ENCODE data around the gene ACTR2.

GRCh38 chr2:65296971-65297370, 69.3 kb downstream of the ACTR2 start:
- TF ChIP-seq POLR2A (IDR thresholded peaks at IDR 0.05), result no peak
- TF ChIP-seq, protein P1, sequence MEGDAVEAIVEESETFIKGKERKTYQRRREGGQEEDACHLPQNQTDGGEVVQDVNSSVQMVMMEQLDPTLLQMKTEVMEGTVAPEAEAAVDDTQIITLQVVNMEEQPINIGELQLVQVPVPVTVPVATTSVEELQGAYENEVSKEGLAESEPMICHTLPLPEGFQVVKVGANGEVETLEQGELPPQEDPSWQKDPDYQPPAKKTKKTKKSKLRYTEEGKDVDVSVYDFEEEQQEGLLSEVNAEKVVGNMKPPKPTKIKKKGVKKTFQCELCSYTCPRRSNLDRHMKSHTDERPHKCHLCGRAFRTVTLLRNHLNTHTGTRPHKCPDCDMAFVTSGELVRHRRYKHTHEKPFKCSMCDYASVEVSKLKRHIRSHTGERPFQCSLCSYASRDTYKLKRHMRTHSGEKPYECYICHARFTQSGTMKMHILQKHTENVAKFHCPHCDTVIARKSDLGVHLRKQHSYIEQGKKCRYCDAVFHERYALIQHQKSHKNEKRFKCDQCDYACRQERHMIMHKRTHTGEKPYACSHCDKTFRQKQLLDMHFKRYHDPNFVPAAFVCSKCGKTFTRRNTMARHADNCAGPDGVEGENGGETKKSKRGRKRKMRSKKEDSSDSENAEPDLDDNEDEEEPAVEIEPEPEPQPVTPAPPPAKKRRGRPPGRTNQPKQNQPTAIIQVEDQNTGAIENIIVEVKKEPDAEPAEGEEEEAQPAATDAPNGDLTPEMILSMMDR (IDR thresholded peaks at IDR 0.05), result no peak
